NCI-H1105 (cell line): ENCODE data around the gene IFT88.

ENCODE experiments used
- DNase-seq: peaks from one replicate; lab custom pipeline; 2025; lab: John Stamatoyannopoulos, UW

IFT88 gene

DNA sequence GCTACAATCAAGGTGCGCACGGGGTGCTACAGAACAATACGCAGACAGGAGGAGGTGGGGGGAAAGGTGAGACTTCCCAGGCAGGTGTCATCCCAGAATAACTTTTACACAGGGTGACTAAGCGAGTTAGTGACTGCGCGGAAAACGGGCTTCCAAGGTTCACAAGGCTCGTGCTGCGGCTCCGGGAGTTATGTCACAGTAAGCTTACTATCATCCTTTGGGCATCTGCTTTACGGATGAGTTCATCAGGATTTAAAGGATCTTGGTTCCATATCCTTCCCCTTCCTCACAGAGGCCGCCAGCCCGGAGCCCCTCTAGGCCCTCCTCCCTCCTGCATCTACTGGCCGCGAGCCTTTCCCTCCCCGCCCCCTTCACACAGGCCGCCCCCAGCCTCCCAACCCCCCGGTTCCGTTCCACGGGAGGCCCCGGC is 474 bp upstream of the IFT88 start:
- peak; percentile 57 for DNase-seq

DNA sequence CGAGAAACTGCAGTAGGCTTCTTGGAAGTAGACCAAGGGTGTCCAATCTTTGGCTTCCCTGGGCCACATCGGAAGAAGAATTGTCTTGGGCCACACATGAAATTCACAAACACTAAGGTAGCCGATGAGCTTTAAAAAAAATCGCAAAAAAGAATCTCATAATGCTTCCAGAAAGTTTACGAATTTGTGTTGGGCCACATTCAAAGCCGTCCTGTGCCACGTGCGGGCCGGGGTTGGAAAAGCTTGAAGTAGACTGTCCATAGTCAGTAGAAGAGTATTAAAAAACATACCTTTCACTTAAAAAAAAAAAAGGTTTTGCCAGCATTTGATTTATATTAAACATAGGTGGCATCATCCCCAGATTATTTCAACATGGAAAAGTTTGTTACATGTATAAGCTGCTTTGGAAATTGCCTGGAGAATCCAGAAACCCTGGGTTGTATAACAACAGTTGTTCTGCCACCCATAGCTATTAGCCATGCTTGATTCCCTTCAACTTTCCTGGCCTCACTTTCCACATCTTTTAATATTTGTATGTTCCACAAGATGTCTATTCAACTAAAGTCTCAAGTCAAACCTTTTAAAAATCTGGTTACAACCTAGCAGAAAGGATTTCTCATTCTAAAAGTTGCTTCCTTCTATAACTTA is 1.0 kb downstream of the IFT88 start:
- DNase-seq = no peak

DNA sequence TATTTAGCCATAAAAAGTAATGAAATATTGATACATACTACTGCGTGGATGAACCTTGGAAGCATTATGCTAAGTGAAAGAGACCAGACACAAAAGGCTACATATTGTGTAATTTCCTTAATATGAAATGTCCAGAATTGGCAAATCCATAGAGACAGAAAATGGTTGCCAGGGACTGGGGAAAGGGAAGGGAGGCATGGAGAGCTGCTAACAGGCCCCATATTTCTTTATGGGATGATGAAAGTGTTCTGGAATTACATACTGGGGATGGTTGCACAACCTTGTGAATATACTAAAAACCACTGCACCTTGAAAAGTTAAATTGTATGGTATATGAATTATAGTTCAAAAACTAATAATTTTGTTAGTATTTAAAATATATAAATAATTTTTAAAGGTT is 3.6 kb downstream of the IFT88 start:
- no peak for DNase-seq

DNA sequence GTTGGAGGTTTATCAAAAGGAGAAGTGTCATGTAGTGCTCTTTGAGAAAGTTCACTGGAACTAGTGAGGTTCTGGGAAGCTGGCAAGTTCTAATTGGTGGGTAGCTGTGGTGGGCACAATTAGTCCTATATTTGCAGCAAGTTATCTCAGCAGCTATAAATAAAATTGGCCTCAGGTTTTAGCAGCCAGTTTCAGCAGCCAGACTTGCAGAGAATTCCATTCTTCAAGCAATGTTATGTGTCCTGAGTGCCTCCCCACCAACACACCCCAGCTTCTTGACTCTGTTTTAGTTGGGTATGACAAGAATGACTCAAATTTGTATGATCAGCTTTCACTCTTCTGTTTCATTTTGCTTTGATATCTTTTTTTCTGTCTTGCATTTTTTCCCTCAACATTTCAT is 4.7 kb downstream of the IFT88 start:
- DNase-seq = no peak

DNA sequence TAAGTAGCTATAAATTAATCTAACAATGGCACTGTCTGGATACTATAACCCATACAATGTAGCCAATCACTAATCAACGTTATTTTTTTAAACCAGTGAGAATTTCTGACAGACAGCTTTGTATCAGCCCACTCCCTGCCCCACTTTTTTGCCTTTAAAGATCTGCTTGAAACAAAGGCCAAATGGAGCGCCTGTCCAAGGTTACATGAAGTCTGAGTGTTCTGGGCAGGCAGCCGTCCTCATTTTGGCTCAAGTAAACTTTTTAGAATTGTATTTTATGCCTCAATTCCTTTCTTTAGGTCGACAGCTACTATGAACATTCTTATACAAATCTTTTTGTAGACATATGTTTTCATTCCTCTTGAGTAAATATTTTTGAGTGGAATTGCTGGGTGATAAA is 6.2 kb downstream of the IFT88 start:
- DNase-seq = no peak

DNA sequence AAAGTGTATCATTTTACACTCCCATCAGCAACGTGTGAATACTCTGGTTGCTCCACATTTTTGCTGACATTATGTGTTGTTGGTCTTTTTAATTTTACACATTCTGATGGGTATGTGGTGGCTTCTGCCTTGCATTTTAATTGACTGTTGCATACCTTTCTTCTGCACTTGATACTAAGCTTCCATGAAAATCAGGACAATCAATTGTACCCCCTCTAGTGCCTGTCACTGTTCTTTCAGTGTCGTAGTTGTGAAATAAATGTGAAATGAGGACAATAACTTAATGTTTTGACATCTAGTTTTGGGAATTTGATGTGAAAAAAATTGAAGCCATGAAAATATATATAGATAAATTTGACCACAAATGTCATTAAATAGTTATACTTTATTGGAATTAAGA is 6.7 kb downstream of the IFT88 start:
- no peak for DNase-seq

DNA sequence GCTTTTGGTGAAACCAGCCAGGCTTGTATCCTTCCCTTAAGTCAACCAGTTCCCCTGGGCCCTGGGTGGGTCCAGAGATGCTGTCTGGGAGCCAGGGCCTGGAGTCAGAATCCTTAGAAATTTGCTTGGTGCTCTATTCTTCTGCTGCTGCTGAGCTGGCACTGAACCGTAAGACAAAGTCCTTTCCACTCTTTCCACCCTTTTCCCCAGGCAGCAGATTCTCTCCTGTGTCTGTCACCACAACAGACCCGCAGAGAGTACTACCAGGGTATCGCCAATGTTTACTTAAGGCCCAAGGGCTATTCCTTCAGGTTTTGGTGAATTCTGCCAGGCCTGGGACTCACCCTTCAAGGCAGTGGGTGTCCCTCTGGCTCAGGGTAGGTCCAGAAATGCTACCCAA is 12.2 kb downstream of the IFT88 start:
- no peak for DNase-seq

DNA sequence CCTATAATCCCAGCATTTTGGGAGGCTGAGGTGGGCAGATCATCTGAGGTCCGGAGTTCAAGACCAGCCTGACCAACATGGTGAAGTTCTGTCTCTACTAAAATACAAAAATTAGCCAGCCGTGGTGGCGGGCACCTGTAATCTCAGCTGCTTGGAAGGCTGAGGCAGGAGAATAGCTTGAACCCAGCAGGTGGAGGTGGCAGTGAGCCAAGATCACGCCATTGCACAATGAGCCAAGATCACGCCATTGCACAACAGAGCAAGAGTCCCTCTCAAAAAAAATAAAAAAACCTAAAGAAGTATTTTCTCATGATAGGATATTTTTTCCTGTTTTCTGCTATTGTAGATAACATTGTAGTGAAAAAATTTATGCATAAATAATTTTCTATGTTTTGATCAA is 13.3 kb downstream of the IFT88 start:
- no peak for DNase-seq

DNA sequence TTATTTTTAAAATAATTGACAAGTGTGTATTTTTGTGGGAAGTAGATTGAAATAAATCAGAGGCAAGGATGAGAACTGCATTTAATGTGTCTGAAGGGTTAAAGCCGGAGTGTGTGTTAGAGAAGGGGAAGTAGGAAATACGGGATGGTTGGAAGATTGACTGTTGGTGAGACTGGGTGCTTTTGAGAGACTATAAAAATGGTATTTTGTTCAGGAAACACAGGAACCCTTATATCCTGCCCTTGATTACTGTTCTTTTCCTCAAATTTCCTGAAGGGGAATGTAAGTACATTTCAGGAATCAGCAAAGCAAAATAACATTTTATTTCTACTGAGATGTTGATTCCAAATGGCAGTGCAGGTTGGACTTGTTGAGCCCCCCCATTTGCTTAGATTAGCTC is 15.1 kb downstream of the IFT88 start:
- no peak for DNase-seq

DNA sequence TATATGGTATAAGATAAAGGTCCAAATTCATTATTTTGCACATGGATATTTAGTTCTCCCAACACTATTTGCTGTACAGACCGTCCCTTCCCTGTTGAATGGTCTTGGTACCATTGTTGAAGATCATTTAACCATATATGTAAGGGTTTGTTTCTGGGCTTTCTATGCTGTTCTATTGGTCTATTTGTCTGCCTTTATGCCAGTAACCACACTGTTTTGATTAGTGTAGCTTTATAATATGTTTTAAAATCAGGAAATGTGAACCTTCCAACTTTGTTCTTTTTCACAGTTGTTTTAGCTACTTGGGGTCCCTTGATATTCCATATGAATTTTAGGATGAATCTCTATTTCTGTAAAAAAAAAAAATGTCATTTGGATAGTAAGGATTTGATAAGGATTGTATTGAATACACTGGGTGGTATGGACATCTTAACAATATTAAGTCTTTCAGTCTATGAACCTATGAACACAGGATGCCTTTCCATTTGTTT is 16.9 kb downstream of the IFT88 start:
- DNase-seq = no peak

DNA sequence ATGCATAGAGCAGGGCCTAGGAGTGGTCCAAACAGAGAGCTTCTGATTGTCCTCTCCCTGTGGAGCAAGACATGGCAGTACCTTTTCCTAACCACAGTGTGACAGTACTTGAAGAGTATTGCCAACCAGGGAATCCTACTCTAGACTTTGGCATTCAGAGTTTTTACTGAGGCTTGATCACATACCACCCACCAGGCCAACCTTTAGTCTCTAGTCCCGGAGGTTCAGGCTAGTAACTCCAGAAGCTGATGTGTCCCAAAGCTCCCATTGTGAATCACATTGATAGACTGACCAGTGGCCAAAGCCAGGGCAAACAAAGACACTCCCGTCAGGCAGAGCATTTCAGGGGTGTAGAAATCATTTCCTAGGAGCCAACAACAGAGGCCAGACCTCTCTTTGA is 18.4 kb downstream of the IFT88 start:
- no peak for DNase-seq

DNA sequence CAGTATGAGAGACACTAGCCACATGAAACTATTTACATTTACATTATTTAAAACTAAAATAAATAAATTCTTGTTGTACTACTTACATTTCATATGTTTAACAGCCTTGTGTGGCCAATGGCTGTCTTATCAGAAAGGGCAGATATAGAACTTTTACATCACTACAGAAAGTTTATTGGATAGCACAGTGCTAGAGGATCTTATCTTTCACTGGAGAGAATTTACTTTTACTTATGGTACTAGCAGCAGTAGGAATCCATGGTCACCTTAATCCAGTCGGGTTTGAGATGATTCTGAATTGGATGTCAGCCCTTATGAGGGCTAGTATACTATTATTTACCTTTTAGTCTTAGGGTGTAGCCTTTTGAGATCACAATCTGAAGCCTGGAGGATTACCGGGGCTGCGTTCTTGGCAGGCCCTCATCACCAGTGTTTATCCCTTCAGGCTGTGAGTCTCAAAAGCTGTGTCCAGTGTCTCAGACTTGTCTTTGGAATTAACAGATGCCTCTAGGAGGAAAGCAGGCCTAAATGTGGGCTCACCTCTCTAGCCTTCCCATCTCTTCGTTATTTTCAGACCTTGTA is 21.7 kb downstream of the IFT88 start:
- no peak for DNase-seq

DNA sequence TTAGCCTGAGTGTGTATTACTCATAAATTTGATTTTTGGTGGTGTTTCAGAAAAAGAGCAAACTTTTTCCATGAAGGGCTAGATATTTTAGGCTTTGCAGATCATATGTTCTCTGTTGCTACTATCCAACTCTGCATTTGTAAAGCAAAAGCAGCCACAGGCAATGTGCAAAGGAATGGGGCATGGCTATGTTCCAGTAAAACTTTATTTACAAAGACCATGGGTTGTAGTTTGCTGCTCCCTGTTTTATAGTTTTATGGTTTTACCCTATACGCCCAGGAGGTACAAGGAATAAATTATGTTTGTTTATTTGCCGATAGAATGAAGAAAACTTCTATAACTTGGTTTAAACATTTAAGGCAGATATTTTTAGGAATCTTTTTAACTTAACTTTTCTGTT is 23.6 kb downstream of the IFT88 start:
- no peak for DNase-seq

DNA sequence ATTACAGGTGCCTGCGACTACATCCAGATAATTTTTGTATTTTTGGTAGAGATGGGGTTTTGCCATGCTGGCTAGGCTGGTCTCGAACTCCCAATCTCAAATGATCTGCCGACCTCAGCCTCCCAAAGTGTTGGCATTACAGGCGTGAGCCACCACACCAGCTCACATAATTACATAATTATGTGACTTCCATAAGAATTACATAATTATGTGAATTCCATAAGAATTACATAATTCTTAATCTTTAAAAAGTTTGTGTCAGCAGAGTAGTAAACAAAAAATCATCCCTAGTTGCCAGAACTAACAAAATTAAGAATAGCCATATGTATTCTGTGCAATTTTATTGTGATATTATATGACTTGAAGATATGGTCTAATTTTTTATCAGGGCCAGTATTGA is 25.6 kb downstream of the IFT88 start:
- DNase-seq = no peak

DNA sequence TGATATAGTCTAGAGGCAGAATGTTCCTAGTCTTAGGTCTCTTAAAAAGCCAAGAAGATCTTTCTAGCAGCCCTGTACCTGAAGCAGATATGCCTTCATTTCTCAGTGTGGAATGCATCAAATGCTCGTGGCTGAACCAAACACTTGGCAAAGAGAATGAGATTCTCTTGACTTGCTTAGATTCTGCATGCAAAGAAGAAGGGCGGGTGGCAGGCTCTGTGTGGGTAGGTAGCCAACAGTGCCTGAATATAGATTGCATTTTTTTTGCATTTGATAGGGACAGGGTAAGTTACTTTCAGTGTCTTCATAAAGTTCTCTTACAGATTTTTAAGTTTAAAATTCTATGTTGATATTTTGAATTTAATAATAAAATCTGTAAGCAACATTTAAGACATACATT is 27.3 kb downstream of the IFT88 start:
- no peak for DNase-seq

DNA sequence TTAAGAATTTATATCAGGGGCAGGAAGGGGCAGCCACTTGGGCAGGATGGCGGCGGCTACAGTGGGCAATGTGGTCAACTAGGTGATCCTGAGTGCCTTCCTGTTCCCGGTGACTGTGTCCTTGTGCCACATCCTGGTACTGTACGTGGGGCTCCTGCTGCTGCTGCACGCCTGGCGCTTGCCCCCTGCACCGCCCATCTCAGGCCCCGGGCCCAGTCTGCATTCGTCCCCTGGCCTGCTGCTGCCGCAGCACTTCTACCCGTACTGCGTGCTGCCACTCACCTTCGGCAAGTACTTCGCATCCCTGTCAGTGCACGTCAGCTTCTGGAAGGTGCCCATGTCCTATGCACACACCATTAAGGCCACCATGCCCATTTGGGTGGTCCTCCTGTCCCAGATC is 40.1 kb downstream of the IFT88 start:
- DNase-seq = no peak

DNA sequence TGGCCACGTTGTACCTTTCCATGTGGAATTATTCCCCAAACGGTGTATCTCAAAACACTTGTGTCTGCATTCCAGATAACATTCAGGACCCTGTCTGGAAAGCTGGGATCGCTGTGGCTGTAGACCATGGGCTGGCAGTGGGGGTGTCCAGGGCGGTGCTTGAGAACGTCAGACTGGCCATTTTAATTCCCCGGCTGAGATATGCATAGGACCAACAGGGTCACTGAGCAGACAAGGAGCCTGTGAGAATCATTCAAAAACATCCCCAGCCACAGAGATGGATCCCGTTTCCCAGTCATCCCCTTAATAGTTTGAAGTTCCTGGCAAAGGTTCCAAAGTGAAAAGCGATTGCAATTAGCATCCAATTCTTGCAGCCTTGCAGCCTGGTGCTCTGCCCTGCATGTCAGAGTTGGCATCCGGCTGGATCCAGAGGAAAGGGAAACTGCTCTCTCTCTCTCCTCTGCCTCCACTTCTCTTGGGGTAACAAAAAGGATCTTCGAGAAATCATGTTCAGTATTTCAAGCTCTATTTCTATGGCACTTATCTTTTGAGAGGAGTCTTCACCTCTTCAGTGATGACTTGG is 41.6 kb downstream of the IFT88 start:
- DNase-seq = no peak

DNA sequence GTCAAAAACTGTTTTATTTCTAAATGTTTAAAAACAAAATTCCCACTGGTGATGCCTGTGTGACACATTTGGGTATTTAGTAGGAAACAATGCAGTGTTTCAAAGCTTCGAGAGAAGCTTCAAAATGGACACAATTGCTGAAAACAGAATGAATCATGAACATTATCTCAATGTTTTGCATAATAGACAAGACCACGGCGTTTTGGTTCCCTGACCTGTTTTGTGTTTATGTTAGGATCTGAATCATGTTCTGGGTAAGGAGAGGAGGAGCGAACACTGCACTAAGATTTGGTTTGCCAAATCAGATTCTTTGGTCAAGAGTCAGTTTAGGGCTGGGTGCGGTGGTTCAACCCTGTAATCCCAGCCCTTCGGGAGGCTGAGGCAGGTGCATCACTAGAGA is 42.2 kb downstream of the IFT88 start:
- DNase-seq = no peak

DNA sequence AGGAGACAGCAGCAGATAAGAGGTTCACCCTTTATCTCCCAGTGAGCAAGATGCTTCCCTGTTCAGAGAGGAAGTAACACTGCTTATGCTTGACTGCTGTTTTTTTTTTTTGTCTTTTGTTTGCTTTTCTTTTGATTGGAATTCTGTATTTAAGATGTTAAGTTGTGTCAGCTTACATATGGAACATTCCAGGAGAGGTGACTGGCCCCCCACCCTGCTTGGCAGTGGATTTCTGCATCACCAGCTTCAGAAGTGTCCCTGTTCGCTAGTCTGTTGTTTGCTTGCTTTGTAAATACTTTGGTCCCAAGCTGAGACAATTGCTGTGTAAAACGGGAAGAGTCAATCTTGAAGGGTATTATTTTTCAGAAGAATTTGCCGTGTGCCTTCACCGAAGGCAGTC is 43.0 kb downstream of the IFT88 start:
- DNase-seq = no peak

DNA sequence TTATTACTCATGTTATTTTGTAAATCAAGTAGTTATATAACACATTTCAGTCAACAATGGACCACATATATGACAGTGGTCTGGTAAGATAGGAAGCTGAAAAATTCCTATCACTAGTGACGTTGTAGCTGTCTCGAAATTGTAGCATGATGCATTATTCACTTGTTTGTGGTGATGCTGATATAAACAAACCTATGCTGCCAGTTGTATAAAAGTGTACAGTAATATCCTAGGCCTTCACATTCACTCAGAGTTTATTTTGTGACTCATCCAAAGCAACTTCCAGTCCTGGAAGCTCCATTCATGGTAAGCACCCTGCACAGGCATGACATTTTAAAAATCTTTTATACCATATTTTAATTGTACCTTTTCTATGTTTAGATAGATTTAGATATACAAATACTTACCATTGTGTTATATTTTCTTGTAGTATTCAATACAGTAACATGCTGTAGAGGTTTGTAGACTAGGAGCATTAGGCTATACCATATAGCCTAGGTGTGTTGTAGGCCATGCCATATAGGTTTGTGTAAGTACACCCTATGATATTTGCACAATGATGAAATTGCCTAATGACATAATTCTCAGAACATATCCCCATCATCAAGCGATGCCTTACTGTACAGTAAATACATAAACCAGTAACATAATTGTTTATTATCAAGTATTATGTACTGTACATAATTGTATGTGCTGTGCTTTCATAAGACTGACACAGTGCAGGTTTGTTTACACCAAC is 49.3 kb downstream of the IFT88 start:
- no peak for DNase-seq

DNA sequence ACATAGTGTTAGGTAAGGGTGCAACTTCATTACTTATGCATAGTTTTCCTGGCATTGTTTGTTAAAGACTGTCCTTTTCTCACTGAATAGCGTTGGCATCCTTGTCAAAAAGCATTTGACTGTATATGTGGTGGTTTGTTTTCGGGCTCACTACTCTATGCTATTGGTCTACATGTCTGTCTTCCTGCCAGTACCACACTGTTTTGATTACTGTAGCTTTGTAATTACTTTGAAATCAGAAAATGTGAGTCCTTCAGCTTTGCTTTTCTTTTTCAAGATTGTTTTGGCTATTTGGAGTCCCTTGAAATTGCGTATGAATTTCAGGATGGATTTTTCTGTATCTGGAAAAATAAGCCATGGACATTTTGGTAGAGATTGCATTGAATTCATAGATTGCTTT is 56.0 kb downstream of the IFT88 start:
- no peak for DNase-seq

DNA sequence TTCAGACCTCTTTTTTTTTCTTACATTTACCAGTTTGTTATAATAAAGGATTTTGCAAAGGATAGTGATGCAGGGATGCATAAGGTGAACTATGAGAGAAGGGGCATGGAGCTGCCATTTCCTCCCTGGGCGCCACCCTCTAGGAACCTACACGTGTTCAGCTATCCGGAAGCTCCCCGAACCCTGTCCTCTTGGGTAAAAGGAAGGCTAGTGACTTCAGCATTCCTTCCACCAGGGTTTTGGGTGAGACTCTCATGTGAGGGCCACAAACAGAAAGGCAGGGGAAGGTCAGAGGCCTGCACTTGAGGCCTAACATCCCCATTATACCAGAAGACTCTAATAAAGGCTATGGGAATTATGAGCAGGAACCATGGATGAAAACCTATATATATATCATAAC is 57.3 kb downstream of the IFT88 start:
- no peak for DNase-seq

DNA sequence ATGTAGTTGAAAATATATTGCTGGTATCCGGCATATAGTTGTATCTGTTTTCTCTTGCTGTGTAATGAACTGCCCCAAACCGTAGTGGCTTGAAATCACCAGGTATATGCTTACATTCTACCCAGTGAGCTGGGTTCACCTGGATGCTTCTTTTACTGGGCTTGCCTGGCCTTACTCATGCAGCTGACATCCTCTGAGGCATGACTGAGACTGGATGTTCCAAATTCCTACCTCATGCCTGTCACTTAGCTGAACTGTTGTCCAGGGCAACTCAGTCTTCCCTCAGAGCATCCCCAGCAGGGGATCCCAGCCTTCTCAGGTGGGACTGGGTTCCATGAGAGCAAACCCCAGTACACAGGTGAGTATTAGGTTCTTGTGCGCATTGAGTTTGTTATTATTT is 66.8 kb downstream of the IFT88 start:
- DNase-seq = no peak
